Ishikawa (cell line): ENCODE results near the gene CYB561D1.

Experiments used
- CEBPB ChIP-seq: IDR thresholded peaks from 2 replicates; pipeline ENCODE4 v1.6.1; 2012
- CREB1 ChIP-seq: IDR thresholded peaks from 2 replicates; pipeline ENCODE4 v1.6.1; 2012; ENCODE audit warnings: low read depth
- USF1 ChIP-seq: IDR thresholded peaks from 2 replicates; pipeline ENCODE4 v1.6.1; 2012
- YY1 ChIP-seq: IDR thresholded peaks from 2 replicates; pipeline ENCODE4 v1.6.1; 2012; ENCODE audit warnings: low read depth
- ZBTB7A ChIP-seq: IDR thresholded peaks from 2 replicates; pipeline ENCODE4 v1.6.1; 2012; ENCODE audit warnings: low read depth

GRCh38 chr1:109467301-109467777 lies 26.6 kb upstream of the CYB561D1 start:
- TF ChIP-seq YY1 (no peak), CEBPB (no peak), CREB1 (no peak), ZBTB7A (no peak), USF1 (no peak)
